Hepatocyte (in vitro differentiated cells): ENCODE results near the gene HERC6. TPM values are rescaled to one million over a fixed set of nuclear protein-coding genes. Genes with fewer than 3 reads are reported as not detected.

ENCODE experiments used
- DNase-seq: peaks from one replicate; pipeline ENCODE4 v3.0.0-alpha.2; 2016; ENCODE audit warnings: low spot score
- H2AFZ ChIP-seq: fragments of 200-600 bp; sonication (generic); 2 replicates; pipeline ENCODE4 v1.6.0; 2016; ENCODE audit warnings: antibody characterized with exemption, mild to moderate bottlenecking
- H3K27ac ChIP-seq: fragments of 200-600 bp; sonication (generic); 2 replicates; pipeline ENCODE4 v1.5.1; 2016; ENCODE audit warnings: mild to moderate bottlenecking
- H3K27me3 ChIP-seq: fragments of 200-600 bp; sonication (generic); 2 replicates; pipeline ENCODE4 v1.6.1; 2016
- H3K36me3 ChIP-seq: fragments of 200-600 bp; sonication (generic); replicated peaks from 2 replicates; pipeline ENCODE4 v1.5.1; 2016; ENCODE audit warnings: low read depth; ENCODE audit not compliant: insufficient read depth
- H3K4me1 ChIP-seq: fragments of 200-600 bp; sonication (generic); 2 replicates; pipeline ENCODE4 v1.5.1; 2016; ENCODE audit warnings: mild to moderate bottlenecking, moderate library complexity; ENCODE audit not compliant: insufficient read depth
- H3K4me2 ChIP-seq: fragments of 200-600 bp; sonication (generic); 2 replicates; pipeline ENCODE4 v1.6.0; 2016
- H3K4me3 ChIP-seq: fragments of 200-600 bp; sonication (generic); 2 replicates; pipeline ENCODE4 v1.5.1; 2016; ENCODE audit warnings: mild to moderate bottlenecking
- H3K79me2 ChIP-seq: fragments of 200-600 bp; sonication (generic); 2 replicates; pipeline ENCODE4 v1.6.0; 2017; ENCODE audit warnings: mild to moderate bottlenecking
- H3K9me2 ChIP-seq: fragments of 200-600 bp; sonication (generic); replicated peaks from 2 replicates; pipeline ENCODE4 v1.6.0; 2017; ENCODE audit warnings: mild to moderate bottlenecking; ENCODE audit not compliant: insufficient read depth
- H3K9me3 ChIP-seq: fragments of 200-600 bp; sonication (generic); 2 replicates; pipeline ENCODE4 v1.5.1; 2016; ENCODE audit warnings: low read depth, mild to moderate bottlenecking
- H4K20me1 ChIP-seq: fragments of 200-600 bp; sonication (generic); 2 replicates; pipeline ENCODE4 v1.6.0; 2016; ENCODE audit warnings: mild to moderate bottlenecking; ENCODE audit not compliant: insufficient read depth, poor library complexity, severe bottlenecking
- EZH2 ChIP-seq: fragments of 200-600 bp; sonication (generic); IDR thresholded peaks from 2 replicates; pipeline ENCODE4 v1.6.1; 2016; ENCODE audit warnings: antibody characterized with exemption, mild to moderate bottlenecking, borderline replicate concordance
- EZH2phosphoT487 ChIP-seq: fragments of 200-600 bp; sonication (generic); IDR thresholded peaks from one replicate; pipeline ENCODE4 v1.6.1; 2018; ENCODE audit warnings: antibody characterized with exemption, mild to moderate bottlenecking, low read depth, moderate library complexity; ENCODE audit not compliant: unreplicated experiment, severe bottlenecking
- WGBS: methylation state at CpG from one replicate; pipeline ENCODE4 v1.1.6; 2016; ENCODE audit warnings: low lambda C conversion rate; ENCODE audit errors: missing lambda C conversion rate; 5-methylcytosine and 5-hydroxymethylcytosine counted together
- polyA plus RNA-seq: library from polyadenylated mRNA; unstranded; fragments of >200 nt; fragmentation: Nextera tagmentation; extraction: Ambion mirVana; gene quantifications from 2 replicates; pipeline ENCODE4 v1.2.1, GENCODE V29; 2016
- total RNA-seq: library from RNA; depleted of rRNA; stranded (reverse); fragments of >200 nt; gene quantifications from 2 replicates; pipeline ENCODE4 v1.2.3, GENCODE V29; 2014
- TF ChIP-seq, protein P1 (sequence below): fragments of 200-600 bp; sonication (generic); IDR thresholded peaks from 2 replicates; pipeline ENCODE4 v1.5.1; 2016; ENCODE audit warnings: antibody characterized with exemption, mild to moderate bottlenecking; ENCODE audit not compliant: poor library complexity

HERC6 gene
- total and polyA plus RNA-seq, 2 experiments from 2014 or later = 5.9 to 6.9 TPM

DNA sequence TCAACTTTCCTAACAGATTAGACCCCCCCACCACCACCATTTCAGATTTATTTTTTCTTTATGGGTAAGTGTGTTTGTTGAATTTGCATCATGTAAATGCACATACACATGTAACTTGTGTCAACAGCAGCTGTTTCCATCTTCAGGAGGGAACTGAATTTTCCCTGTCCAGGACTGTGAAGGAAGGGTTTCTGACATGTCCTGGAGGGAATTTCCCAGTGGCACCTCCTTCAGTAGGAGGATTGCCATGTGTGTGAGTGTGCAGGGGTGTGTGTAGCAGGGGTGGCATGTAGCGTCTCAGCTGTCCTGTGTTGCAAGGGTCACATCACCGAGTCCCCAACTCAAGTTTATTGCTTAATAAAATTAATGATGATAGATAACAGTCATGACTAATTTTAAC lies 19.7 kb downstream of the HERC6 start:
- Histone ChIP-seq H3K27me3 (no peaks in the 10 kb centered on the region), H3K27ac (no peak overlapping the region), H2AFZ (no peak overlapping the region), H3K36me3 (no peaks in the 10 kb centered on the region), H3K4me2 (no peak overlapping the region), H3K79me2 (no peaks in the 10 kb centered on the region), H3K4me3 (no peak overlapping the region), H4K20me1 (no peaks in the 10 kb centered on the region), H3K9me3 (no peaks in the 10 kb centered on the region), H3K4me1 (no peaks in the 10 kb centered on the region), H3K9me2 (no peaks in the 10 kb centered on the region)
- DNase-seq = no peak
- WGBS = 61% methylated on average over 2 of the region's 2 CpGs
- TF ChIP-seq, protein P1, sequence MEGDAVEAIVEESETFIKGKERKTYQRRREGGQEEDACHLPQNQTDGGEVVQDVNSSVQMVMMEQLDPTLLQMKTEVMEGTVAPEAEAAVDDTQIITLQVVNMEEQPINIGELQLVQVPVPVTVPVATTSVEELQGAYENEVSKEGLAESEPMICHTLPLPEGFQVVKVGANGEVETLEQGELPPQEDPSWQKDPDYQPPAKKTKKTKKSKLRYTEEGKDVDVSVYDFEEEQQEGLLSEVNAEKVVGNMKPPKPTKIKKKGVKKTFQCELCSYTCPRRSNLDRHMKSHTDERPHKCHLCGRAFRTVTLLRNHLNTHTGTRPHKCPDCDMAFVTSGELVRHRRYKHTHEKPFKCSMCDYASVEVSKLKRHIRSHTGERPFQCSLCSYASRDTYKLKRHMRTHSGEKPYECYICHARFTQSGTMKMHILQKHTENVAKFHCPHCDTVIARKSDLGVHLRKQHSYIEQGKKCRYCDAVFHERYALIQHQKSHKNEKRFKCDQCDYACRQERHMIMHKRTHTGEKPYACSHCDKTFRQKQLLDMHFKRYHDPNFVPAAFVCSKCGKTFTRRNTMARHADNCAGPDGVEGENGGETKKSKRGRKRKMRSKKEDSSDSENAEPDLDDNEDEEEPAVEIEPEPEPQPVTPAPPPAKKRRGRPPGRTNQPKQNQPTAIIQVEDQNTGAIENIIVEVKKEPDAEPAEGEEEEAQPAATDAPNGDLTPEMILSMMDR = no peak
- no peak for TF ChIP-seq EZH2
- no peak for TF ChIP-seq EZH2phosphoT487

DNA sequence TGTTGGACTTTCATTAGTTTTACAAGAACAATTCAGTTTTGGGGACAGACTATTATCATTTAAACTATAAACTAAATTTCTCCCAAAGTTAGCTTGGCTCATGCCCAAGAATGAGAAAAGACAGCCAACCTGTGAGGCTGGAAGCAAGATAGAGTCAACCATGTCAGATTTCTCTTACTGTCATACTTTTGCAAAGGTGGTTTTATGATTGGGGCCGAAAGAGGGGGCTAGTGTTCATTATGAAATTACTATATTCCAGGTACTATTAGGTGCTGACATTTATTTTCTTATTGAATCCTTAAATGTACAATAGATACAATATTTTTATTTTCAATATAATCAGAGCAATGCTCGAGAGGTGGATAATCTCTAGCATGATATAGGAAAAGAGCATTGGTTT lies 30.6 kb downstream of the HERC6 start:
- no peaks in the 10 kb centered on the region for H3K27me3 ChIP-seq
- H3K9me3 ChIP-seq = no peaks in the 10 kb centered on the region
- no peak for DNase-seq
- TF ChIP-seq, protein P1 = no peak
- TF ChIP-seq EZH2phosphoT487 (no peak), EZH2 (no peak)
- no peak overlapping the region for H2AFZ ChIP-seq
- no peak overlapping the region for H3K4me2 ChIP-seq
- H3K36me3 ChIP-seq = no peaks in the 10 kb centered on the region
- 93% methylated on average over 2 of the region's 2 CpGs for WGBS
- no peak overlapping the region for H3K27ac ChIP-seq
- H3K4me1 ChIP-seq = no peaks in the 10 kb centered on the region
- no peak overlapping the region for H3K4me3 ChIP-seq
- no peaks in the 10 kb centered on the region for H3K79me2 ChIP-seq
- H3K9me2 ChIP-seq = no peaks in the 10 kb centered on the region
- no peaks in the 10 kb centered on the region for H4K20me1 ChIP-seq

DNA sequence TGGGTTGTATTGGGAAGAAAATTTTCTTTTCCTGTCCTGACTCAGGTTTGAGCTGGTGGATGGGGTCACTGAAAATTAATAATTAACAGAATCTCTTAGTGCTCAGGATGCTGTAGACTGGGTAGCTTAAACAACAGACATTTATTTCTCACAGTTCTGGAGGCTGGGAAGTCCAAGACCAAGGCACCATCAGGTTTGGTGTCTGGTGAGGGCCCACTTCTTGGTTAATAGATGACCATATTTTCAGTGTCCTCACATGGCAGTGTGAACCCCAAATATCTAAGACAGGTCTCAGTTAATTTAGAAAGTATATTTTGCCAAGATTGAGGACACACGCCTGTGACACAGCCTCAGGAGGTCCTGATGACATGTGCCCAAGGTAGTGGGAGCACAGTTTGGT lies 31.1 kb downstream of the HERC6 start:
- DNase-seq = no peak

More for the DNA sequence above, 31.1 kb downstream of the HERC6 start:
- Histone ChIP-seq H3K4me2 (no peak overlapping the region), H3K27me3 (no peaks in the 10 kb centered on the region), H3K36me3 (no peaks in the 10 kb centered on the region), H3K9me3 (no peaks in the 10 kb centered on the region), H3K9me2 (no peaks in the 10 kb centered on the region), H3K79me2 (no peaks in the 10 kb centered on the region), H3K27ac (no peak overlapping the region), H3K4me3 (no peak overlapping the region), H3K4me1 (no peaks in the 10 kb centered on the region), H4K20me1 (no peaks in the 10 kb centered on the region), H2AFZ (no peak overlapping the region)
- TF ChIP-seq, protein P1 = no peak
- TF ChIP-seq EZH2 = no peak
- no peak for TF ChIP-seq EZH2phosphoT487
- 92% methylated on average over 1 of the region's 1 CpG for WGBS
